Renal cortex interstitium (tissue), 11 donors: Measurements from ENCODE around the gene CBR4. TPM values are rescaled to one million over a fixed set of nuclear protein-coding genes. Genes with fewer than 3 reads are reported as not detected.
"Not testable (repeated sequence)": the region's sequence is repeated elsewhere in the genome, so short reads cannot be mapped to it uniquely, and the experiment has no call there.

Experiments
- DNase-seq, 11 donors: peaks; one replicate each; pipeline ENCODE4 v3.0.0-alpha.2; 2013; ENCODE audit warnings: low read depth in 9 of 11, low spot score in 4 of 11; ENCODE audit errors: extremely low read depth in 1 of 11
- polyA plus RNA-seq, 3 donors: library from polyadenylated mRNA; unstranded; fragments of 120-200 nt; gene quantifications; one replicate each; pipeline ENCODE4 v1.2.1, GENCODE V29; 2013; ENCODE audit not compliant: insufficient read length in 3 of 3

The CBR4 gene
- polyA plus RNA-seq, 3 donors: 35.7 to 52.7 (median 50.0) TPM

- no peak for DNase-seq
Measured at GRCh38 chr4:169040559-169041261, 30.7 kb upstream of the CBR4 start.

GRCh38 chr4:169039251-169039954 is 29.3 kb upstream of the CBR4 start:
- DNase-seq: no peak

GRCh38 chr4:169037506-169037905 is 27.5 kb upstream of the CBR4 start:
- no peak for DNase-seq

- DNase-seq: not testable (repeated sequence)
Measured at GRCh38 chr4:169035871-169036620, 26.0 kb upstream of the CBR4 start.

DNA sequence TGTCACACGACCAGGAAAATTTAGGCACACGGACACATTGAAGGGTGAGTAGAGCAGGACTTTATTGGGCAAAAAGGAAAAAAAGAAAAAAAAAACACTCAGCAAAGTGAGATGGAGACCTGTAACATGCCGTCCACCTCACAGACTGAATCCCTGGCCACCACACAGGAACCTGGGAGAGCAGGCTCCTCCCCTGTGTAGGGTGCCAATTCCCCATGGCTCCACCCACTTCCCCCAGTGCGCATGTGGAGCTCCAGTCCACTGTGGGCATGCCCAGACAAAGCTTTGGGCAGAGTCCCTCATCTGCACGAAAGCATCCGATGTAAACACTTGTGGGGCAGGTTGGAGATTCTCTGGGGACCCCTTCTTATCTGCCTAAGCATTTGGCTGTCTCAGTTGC is 23.6 kb upstream of the CBR4 start:
- no peak for DNase-seq

DNA sequence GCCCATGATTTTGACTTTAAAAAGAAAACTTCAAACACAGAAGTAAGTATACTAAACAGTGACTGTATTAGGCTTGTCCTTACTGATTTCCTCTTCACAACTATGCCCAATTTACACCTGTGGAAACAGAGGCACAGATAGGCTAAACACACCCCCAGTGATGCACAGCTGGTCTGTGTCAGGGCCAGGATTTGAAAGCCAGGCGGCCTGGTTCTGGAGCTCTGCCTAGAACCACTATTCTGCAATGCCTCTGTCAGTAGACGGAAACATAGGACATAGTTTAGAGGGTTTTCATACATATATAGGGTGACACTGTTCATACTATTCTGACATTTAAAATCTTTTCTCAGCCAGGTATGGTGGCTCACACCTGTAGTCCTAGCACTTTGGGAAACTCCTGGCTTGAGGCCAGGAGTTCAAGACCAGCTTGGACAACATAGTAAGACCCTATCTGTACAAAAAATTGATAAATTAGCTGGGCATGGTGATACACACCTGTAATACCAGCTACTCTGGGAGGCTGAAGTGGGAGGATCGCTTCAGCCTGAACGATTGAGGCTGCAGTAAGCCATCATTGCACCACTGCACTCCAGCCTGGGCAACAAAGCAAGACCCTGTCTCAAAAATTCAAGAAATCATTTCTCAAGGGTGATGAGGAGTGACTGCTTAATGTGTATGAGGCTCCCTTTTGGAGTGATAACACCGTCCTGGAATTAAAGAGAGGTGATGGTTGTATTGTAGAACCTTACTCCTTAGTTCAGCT is 23.0 kb upstream of the CBR4 start:
- no peak for DNase-seq

DNA sequence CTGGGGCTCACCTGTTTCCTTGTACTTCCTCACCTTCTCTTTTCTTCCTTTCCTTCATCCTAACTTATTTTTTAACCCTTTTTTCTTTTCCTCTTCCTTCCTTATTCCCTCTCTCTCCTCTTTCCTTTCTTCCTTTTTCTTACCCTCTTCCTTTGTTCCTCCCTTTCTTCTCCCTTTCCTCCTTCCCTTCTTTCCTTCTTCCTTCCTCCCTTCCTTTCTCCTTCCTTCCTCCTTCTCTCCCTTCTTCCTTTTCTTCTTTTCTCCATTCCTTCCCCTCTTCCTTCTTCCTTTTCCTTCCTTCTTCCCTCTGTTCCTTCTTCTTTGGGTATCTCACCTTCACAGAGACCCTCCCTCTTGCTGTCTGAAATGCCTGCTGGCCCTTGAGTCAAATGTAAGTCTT is 22.1 kb upstream of the CBR4 start:
- no peak for DNase-seq

DNA sequence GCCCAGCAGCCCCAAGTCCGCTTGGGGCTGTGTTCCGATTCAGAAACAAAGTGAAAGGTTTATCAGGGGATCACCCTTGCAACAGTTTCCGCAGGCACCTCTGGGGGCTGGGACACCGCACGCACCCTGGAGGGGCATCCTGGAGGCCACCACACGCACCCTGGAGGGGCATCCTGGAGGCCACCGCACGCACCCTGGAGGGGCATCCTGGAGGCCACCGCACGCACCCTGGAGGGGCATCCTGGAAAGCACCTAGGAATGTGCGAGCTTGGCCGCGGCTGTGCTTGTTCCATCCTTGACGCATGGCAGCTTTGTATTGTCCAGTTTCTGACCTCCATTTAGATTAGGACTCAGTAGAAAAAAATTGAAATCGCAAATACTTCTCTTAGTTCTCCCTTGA is 21.3 kb upstream of the CBR4 start:
- no peak for DNase-seq

DNA sequence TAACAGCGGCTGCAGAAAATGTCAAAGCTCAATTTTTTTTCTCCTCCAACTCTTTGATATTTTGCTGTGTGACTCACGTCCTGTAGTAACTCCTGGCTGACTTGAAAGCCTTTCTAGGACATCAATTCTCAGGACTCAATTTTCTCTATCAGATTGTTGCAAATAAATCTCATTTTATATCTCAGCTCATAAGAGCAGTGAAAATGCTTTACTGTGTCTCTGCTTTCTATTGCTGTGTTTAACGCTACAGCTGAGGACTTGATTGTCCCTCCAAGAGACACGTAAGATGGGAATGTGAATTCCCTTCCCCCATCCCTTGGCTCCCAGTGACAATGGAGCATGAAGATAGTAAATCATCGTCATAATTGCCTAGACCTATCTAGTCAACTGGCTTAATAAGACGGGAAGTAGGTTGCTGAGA is 20.5 kb upstream of the CBR4 start:
- no peak for DNase-seq

GRCh38 chr4:169029947-169030346 is 19.9 kb upstream of the CBR4 start:
- no peak for DNase-seq

DNA sequence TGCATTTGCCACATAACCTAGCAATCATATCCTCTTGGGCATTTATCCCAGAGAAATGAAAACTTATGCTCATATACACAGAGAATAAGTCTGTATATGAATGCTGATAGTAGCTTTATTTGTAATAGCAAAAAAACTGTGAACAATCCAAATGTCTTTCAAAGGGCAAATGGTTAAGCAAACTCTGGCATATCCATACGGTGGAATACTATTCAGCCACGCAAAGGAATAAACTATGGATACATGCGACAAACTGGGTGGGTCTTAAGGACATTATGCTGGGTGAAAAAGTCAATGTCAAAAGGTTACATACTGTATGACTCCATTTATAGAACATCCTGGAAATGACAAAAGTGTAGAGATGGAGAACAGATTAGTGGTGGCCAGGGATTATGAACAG is 17.6 kb upstream of the CBR4 start:
- no peak for DNase-seq

DNA sequence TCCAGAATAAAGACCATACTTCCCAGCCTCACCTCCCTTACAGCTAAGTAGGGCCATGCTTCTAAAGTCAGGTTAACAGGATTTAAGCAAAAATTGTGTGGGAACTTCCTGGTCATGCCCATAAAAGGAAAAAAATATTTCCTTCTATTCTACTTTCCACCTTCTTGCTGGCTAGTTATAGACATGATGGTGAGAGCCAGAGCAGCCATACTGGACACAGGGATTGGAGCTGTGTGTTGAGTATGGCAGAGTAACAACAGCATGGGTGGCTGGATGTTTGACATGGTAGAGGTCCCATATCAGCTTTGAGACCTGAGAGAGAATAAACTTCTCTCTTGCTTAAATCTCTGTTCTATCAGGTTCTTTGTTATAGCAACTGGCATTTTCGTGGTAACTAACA is 15.1 kb upstream of the CBR4 start:
- no peak for DNase-seq

- DNase-seq: no peak
Measured at GRCh38 chr4:169024762-169025161, 14.7 kb upstream of the CBR4 start.

GRCh38 chr4:169018406-169018805 is 8.4 kb upstream of the CBR4 start:
- no peak for DNase-seq

- DNase-seq: no peak
Measured at GRCh38 chr4:169017971-169018370, 7.9 kb upstream of the CBR4 start.

DNA sequence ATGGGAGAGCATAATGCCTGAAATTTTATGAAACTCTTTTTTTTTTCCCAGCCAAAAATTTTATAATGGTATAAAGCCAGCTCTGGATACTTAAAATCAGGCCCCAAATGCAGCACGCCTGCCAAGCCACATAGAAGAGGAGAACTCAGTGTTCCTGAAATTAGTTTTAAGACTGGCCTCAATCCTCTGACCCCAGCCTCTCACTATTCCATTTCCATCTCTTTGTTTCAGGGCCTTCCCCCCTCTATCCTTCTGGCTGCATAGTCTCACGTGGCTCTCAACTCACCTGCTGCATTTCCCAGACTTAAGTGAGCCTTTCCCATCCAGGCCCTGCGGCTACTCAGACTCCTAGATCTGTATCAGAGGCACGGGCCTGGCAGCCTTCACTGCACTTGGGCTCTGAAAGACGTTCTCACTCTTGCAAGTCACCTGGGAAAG is 5.2 kb upstream of the CBR4 start:
- DNase-seq: no peak

- DNase-seq: no peak
Measured at GRCh38 chr4:169014586-169014985, 4.5 kb upstream of the CBR4 start.

GRCh38 chr4:169013396-169013795 is 3.3 kb upstream of the CBR4 start:
- no peak for DNase-seq

DNA sequence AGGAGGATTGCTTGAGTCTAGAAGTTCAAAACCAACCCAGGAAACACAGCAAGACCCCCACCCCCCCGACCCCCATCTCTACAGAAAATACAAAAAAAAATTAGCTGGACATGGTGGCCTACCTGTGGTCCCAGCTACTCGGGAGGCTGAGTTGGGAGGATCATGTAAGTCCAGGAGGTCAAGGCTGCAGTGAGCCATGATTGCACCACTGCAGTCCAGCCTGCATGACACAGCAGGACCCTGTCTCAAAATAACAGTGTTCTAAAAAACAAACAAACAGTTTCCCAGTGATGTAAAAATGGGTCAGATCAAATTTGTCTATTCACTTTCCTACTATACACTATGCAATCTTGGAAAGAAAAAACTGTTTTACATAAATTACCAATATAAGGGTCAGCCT is 2.0 kb upstream of the CBR4 start:
- DNase-seq: no peak
